GM23248 (cell line): ENCODE data around the gene SLC25A39. TPM values are rescaled to one million over a fixed set of nuclear protein-coding genes. Genes with fewer than 3 reads are reported as not detected.

ENCODE experiments used
- DNase-seq: peaks from one replicate; pipeline ENCODE4 v3.0.0-alpha.2; 2015
- H2AFZ ChIP-seq: fragments of 200-600 bp; sonication (generic); 2 replicates; pipeline ENCODE4 v1.6.1; 2016; ENCODE audit warnings: antibody characterized with exemption
- H3F3A ChIP-seq: fragments of 200-600 bp; sonication (generic); 2 replicates; pipeline ENCODE4 v1.6.1; 2016; ENCODE audit warnings: mild to moderate bottlenecking, antibody characterized with exemption, mixed run types; ENCODE audit not compliant: insufficient read depth
- H3K27ac ChIP-seq: fragments of 200-600 bp; sonication (generic); 2 replicates; pipeline ENCODE4 v1.5.1; 2016; ENCODE audit warnings: mild to moderate bottlenecking
- H3K27me3 ChIP-seq: fragments of 200-600 bp; sonication (generic); replicated peaks from 2 replicates; pipeline ENCODE4 v1.6.1; 2016; ENCODE audit warnings: mild to moderate bottlenecking; ENCODE audit not compliant: insufficient read depth
- H3K36me3 ChIP-seq: fragments of 200-600 bp; sonication (generic); 2 replicates; pipeline ENCODE4 v1.6.1; 2016; ENCODE audit warnings: low read depth, mild to moderate bottlenecking
- H3K4me1 ChIP-seq: fragments of 200-600 bp; sonication (generic); 2 replicates; pipeline ENCODE4 v1.6.1; 2016; ENCODE audit warnings: mild to moderate bottlenecking; ENCODE audit not compliant: insufficient read depth
- H3K4me2 ChIP-seq: fragments of 200-600 bp; sonication (generic); one replicate; pipeline ENCODE4 v1.6.1; 2016; ENCODE audit warnings: mild to moderate bottlenecking; ENCODE audit not compliant: unreplicated experiment
- H3K4me3 ChIP-seq: fragments of 200-600 bp; sonication (generic); 2 replicates; pipeline ENCODE4 v1.5.1; 2016; ENCODE audit warnings: mild to moderate bottlenecking
- H3K79me2 ChIP-seq: fragments of 200-600 bp; sonication (generic); 2 replicates; pipeline ENCODE4 v1.6.1; 2016; ENCODE audit warnings: mild to moderate bottlenecking; ENCODE audit not compliant: insufficient read depth
- H3K9ac ChIP-seq: fragments of 200-600 bp; sonication (generic); 2 replicates; pipeline ENCODE4 v1.6.1; 2016; ENCODE audit warnings: mild to moderate bottlenecking
- H3K9me2 ChIP-seq: fragments of 200-600 bp; sonication (generic); 2 replicates; pipeline ENCODE4 v1.6.1; 2016; ENCODE audit warnings: mixed run types, mild to moderate bottlenecking, moderate library complexity; ENCODE audit not compliant: insufficient read depth
- H3K9me3 ChIP-seq: fragments of 200-600 bp; sonication (generic); one replicate; pipeline ENCODE4 v1.6.1; 2017; ENCODE audit warnings: low read depth
- H4K20me1 ChIP-seq: fragments of 200-600 bp; sonication (generic); 2 replicates; pipeline ENCODE4 v1.6.0; 2016; ENCODE audit not compliant: insufficient read depth
- EZH2 ChIP-seq: fragments of 200-600 bp; sonication (generic); IDR thresholded peaks from 2 replicates; pipeline ENCODE4 v1.6.1; 2018; ENCODE audit warnings: antibody characterized with exemption, mild to moderate bottlenecking; ENCODE audit not compliant: insufficient read depth, poor library complexity, severe bottlenecking
- EZH2phosphoT487 ChIP-seq: fragments of 200-600 bp; sonication (generic); IDR thresholded peaks from 2 replicates; pipeline ENCODE4 v1.6.1; 2018; ENCODE audit warnings: antibody characterized with exemption, moderate library complexity, mild to moderate bottlenecking, low read depth; ENCODE audit not compliant: insufficient read depth
- WGBS, 2 experiments: methylation state at CpG; one replicate each; pipeline ENCODE4 v1.1.6; 2015 to 2017; ENCODE audit warnings: low lambda C conversion rate in 2 of 2, low coverage in 1 of 2; ENCODE audit errors: missing lambda C conversion rate in 2 of 2; 5-methylcytosine and 5-hydroxymethylcytosine counted together
- in situ Hi-C: fragments of 300-500 bp; cut with MboI; formaldehyde crosslinking; loops from 2 replicates; pipeline ENCODE4 v1.15.0; 2020
- polyA plus RNA-seq: library from polyadenylated mRNA; unstranded; fragments of >200 nt; fragmentation: Nextera tagmentation; extraction: Ambion mirVana; gene quantifications from 2 replicates; pipeline ENCODE4 v1.2.1, GENCODE V29; 2016
- total RNA-seq: library from RNA; depleted of rRNA; stranded (reverse); fragments of >200 nt; shearing (Covaris generic); gene quantifications from 2 replicates; pipeline ENCODE4 v1.2.3, GENCODE V29; 2014

SLC25A39 gene
- total and polyA plus RNA-seq, 2 experiments from 2014 or later: 117 to 118 TPM

DNA sequence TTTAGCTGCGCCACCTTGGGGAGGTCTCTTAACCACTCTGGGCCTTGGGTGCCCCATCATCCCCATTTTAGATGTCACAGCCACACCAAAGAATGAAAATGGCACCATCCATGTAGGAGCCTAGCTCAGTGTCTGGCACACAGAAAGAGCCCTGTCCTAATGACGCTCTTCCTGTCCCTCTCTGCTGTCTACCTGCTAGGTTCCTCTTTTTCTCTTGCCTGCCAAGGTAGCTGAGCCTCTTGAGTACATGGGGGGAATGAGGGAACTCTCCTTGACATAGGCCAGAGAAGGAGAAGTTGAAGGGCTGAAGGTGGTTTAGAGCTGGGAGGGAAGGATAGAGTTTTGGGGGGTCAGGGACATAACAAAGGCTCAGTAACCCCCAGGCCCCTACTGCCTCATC is 14.4 kb downstream of the SLC25A39 start:
- WGBS, 2 experiments: 64 to 65% methylated on average over 2 of the region's 2 CpGs
- no peaks in the 10 kb centered on the region for H3K9me3 ChIP-seq
- no peaks in the 10 kb centered on the region for H3F3A ChIP-seq
- no peaks in the 10 kb centered on the region for H3K9me2 ChIP-seq
- no peaks in the 10 kb centered on the region for H3K79me2 ChIP-seq
- H3K4me3 ChIP-seq: no peak overlapping the region
- TF ChIP-seq EZH2: no peak
- no peak for TF ChIP-seq EZH2phosphoT487
- in situ Hi-C loops: no loop called here
- H2AFZ ChIP-seq: no peak overlapping the region
- no peak overlapping the region for H3K9ac ChIP-seq
- H4K20me1 ChIP-seq: no peaks in the 10 kb centered on the region
- peaks cover 19% of the 10 kb centered on the region; the same call in 1 of the 2 replicates for H3K27me3 ChIP-seq
- H3K27ac ChIP-seq: no peak overlapping the region
- H3K4me1 ChIP-seq: no peaks in the 10 kb centered on the region
- DNase-seq: no peak
- H3K36me3 ChIP-seq: no peaks in the 10 kb centered on the region
- no peak overlapping the region for H3K4me2 ChIP-seq

- DNase-seq: no peak
- no peaks in the 10 kb centered on the region for H3K9me3 ChIP-seq
- WGBS, 2 experiments: 27 to 41% methylated on average over 5 of the region's 5 CpGs
- TF ChIP-seq EZH2 (no peak), EZH2phosphoT487 (no peak)
- no peak overlapping the region for H3K27ac ChIP-seq
- H2AFZ ChIP-seq: no peak overlapping the region
- H3F3A ChIP-seq: no peaks in the 10 kb centered on the region
- no peaks in the 10 kb centered on the region for H3K4me1 ChIP-seq
- H3K9me2 ChIP-seq: no peaks in the 10 kb centered on the region
- H3K9ac ChIP-seq: no peak overlapping the region
- no peak overlapping the region for H3K4me2 ChIP-seq
- in situ Hi-C loops: no loop called here
- no peak overlapping the region for H3K4me3 ChIP-seq
- peaks cover 14% of the 10 kb centered on the region; the same call in 1 of the 2 replicates for H3K27me3 ChIP-seq
- no peaks in the 10 kb centered on the region for H3K79me2 ChIP-seq
- no peaks in the 10 kb centered on the region for H3K36me3 ChIP-seq
- H4K20me1 ChIP-seq: no peaks in the 10 kb centered on the region
Observed at GRCh38 chr17:44309472-44309871, 15.2 kb downstream of the SLC25A39 start.

DNA sequence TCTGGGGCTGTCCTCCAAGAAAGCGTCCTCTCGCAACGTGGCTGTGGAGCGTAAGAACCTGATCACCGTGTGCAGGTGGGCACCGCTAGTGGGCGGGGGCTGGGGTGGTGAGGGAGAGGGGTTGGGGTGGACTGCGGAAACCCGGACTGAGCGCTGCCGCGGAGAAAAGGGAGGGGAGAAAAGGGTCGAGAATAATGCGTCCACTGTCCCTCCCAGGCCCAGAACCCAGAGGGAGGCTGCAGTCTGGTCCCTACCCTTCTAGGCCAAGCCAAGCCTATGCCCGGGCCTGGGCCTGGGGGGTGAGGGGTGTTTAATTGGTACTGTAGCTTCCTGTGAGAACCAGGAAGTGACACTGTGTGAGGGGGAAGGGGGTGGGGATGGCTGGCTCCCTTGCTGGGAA is 15.8 kb downstream of the SLC25A39 start:
- H3K36me3 ChIP-seq: no peaks in the 10 kb centered on the region
- TF ChIP-seq EZH2 (no peak), EZH2phosphoT487 (no peak)
- no peak overlapping the region for H3K4me3 ChIP-seq
- in situ Hi-C loops: no loop called here
- no peaks in the 10 kb centered on the region for H3K4me1 ChIP-seq
- H3K27ac ChIP-seq: no peak overlapping the region
- no peaks in the 10 kb centered on the region for H3K9me3 ChIP-seq
- no peaks in the 10 kb centered on the region for H3K9me2 ChIP-seq
- H3F3A ChIP-seq: no peaks in the 10 kb centered on the region
- H4K20me1 ChIP-seq: no peaks in the 10 kb centered on the region
- WGBS, 2 experiments: 0 to 2% methylated on average over 5 to 15 of the region's 15 CpGs
- DNase-seq: no peak
- no peak overlapping the region for H2AFZ ChIP-seq
- H3K9ac ChIP-seq: no peak overlapping the region
- H3K27me3 ChIP-seq: peaks cover 17% of the 10 kb centered on the region; the same call in 1 of the 2 replicates
- H3K4me2 ChIP-seq: peak overlapping the region; percentile 69
- H3K79me2 ChIP-seq: no peaks in the 10 kb centered on the region

- Histone ChIP-seq H4K20me1 (no peaks in the 10 kb centered on the region), H3K9me2 (no peaks in the 10 kb centered on the region), H3K9me3 (no peaks in the 10 kb centered on the region), H3K36me3 (no peaks in the 10 kb centered on the region), H3K79me2 (no peaks in the 10 kb centered on the region), H3K4me1 (no peaks in the 10 kb centered on the region), H3K9ac (no peak within 1 kb of the TSS), H3F3A (no peaks in the 10 kb centered on the region), H3K27ac (no peak within 1 kb of the TSS), H3K27me3 (peaks cover 18% of the 10 kb centered on the region; the same call in 1 of the 2 replicates), H3K4me3 (peak within 1 kb of the TSS; percentile 68), H2AFZ (no peak within 1 kb of the TSS), H3K4me2 (peak within 1 kb of the TSS; percentile 69)
- TF ChIP-seq EZH2phosphoT487 (no peak), EZH2 (no peak)
- in situ Hi-C loops: no loop called here
- 0 to 4% methylated on average over 8 to 33 of the region's 39 CpGs for WGBS, 2 experiments
- DNase-seq: peak; percentile 82
Observed at GRCh38 chr17:44308320-44308818, 16.3 kb downstream of the SLC25A39 start, which contains the start of gene RUNDC3A. TSS of gene RUNDC3A (plus strand) at chr17:44308601. CDS start at chr17:44308833, 232 bp downstream.
